Stimulated activated CD4-positive, alpha-beta T cell treated with anti-CD3 and anti-CD28 coated beads, TNF-alpha, amount 100 ng/mL, for 24 hours (primary cell): ENCODE measurements around the gene CALU.

Source experiments
- DNase-seq, 3 experiments: peaks; one replicate each; pipeline ENCODE4 v3.0.0-alpha.2; 2020; ENCODE audit warnings: low read depth in 3 of 3

The CALU gene

DNA sequence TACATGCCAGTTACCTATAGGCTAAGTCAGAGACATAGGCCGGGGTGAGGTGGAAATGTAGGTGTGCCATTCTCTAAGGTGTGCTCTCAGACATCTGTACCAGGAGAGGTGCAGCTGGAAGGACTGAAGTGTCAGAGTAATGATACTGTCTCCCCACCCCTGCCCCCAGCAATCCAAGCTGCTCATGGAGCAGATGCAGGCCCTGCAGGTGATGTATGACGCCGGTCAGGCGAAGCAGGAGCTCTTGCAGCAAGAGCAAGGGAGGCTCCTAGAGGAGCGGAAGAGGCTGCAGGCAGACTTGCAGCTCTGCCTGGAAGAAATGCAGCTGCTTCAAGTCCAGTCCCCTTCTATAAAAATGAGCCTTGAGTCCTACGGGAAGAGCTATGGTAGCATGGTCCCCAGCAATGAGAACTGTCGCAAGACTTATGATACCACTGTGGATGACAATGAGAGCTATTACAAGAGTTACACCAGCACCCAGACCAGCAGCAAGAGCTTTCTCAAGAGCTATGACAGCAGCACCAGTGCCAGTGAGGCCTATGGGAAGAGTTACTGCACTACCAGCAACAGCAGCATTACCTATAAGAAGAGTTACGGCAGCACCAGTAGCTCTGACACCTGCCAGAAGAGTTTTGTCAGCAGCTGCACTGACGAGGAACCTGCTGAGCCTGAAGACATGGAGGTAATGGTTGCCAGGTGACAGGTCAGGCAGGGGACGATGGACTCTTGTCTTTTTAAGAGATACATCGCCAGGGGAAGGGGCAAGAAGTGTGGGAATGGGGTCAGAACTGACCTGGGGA is 72.7 kb downstream of the CALU start:
- DNase-seq, result no peak

DNA sequence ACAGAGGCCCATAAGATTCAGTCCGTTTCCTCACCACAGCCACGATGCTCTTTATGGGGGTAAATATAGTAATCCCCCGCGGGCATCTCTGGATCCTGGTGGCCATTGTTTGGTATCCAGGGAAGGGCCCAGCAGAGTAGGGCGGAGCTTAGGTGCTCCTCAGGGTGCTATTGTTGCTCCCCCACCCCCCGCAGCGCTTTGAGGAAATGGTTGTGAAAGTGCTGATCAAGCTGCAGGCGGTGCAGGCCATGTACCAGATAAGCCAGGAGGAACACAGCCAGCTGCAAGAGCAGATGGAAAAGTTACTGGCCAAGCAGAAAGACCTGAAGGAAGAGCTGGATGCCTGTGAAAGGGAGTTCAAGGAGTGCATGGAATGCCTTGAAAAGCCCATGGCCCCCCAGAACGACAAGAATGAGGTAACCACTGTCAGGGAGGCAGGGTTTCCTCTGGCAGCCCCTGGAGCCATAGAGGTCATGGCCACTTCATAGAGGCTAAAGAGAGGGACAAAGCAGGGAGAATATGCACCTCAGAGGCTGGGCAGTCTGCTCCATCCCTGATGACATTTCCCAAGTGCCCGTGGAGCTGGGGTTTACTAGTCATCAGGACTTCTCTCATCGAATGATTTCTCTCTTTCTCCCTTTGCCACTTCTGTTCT is 73.5 kb downstream of the CALU start:
- DNase-seq, result no peak

DNA sequence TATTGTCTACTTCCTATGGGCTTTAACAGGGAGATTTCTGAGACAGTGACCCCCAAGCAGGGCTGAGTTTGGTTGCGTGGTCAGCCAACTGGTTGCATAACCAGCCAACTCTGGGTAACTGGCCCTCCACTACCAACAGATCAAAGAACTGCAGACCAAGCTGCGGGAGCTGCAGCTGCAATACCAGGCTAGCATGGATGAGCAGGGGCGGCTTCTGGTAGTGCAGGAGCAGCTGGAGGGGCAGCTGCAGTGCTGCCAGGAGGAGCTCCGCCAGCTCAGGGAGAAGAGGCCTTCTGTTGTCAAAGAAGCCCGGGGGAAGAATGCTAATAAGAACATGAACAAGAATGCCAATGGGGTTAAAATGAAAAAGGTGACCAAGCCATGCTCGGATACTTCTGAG is 75.3 kb downstream of the CALU start:
- DNase-seq, result no peak

DNA sequence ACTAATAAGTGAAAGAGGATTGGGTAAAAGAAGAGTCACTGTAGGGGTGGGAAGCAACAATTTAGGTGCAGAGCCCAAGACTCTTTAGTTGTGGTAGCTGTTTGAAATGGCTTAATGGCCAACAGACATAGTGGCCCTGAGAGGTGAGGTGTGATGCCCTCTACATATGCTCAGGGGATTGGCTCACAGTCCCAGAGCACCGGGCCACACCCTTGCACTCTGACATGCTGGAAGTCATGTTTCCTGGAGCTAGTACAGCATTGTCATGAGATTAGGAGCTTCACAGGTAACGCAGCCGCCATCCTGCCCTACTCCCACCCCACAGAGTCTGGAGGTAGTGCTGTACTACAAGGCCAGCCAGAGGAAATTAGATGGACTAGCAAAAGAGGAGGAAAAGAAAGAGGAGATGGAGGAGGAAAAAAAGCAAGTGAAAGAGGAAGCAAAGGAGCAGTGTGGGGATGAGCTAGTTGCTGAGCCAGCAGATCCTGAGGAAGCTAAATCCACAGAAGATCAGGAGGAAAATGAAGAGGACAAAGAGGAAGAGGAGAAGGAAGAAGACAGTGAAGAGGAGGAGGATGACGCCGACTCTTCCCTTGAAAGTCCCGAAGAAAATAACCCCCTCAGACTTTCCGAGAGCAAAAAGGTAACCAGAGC is 76.3 kb downstream of the CALU start:
- no peak for DNase-seq

DNA sequence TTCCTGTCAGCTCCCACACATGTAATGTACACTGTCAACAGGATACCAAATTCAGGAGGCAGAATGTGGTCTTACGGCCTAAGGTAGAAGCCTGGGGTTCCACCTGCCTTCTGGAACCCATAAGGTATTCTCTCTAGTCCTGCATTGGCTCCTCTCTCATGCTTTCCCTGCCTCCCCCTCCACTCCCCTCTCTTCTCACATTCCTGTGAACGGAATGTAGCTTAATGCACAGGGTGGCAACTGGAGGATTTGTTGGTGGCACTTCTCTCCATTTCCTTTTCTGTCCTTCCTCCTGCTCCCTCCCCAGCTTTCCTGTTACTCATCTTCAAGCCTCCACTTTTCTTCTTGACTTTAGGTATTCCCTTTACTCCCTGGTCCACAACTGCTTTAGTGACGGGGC is 79.5 kb downstream of the CALU start:
- no peak for DNase-seq
